GM19397 (cell line): ENCODE results near the gene NUTM1.
"Not testable (repeated sequence)": the region's sequence is repeated elsewhere in the genome, so short reads cannot be mapped to it uniquely, and the experiment has no call there.

Source experiments
- ATAC-seq: cut with Tn5 transposase; IDR thresholded peaks from one replicate; pipeline ENCODE4 v1.9.1; 2021; ENCODE audit warnings: mild to moderate bottlenecking, moderate library complexity; ENCODE audit not compliant: unreplicated experiment

NUTM1 gene

GRCh38 chr15:34362047-34362773 is 19.1 kb downstream of the NUTM1 start:
- no peak for ATAC-seq

GRCh38 chr15:34364041-34364440 is 20.9 kb downstream of the NUTM1 start:
- ATAC-seq: no peak

- no peak for ATAC-seq
These were observed 22.1 kb downstream of the NUTM1 start for GRCh38 chr15:34365091-34365825.

GRCh38 chr15:34365836-34366235 is 22.7 kb downstream of the NUTM1 start:
- no peak for ATAC-seq

DNA sequence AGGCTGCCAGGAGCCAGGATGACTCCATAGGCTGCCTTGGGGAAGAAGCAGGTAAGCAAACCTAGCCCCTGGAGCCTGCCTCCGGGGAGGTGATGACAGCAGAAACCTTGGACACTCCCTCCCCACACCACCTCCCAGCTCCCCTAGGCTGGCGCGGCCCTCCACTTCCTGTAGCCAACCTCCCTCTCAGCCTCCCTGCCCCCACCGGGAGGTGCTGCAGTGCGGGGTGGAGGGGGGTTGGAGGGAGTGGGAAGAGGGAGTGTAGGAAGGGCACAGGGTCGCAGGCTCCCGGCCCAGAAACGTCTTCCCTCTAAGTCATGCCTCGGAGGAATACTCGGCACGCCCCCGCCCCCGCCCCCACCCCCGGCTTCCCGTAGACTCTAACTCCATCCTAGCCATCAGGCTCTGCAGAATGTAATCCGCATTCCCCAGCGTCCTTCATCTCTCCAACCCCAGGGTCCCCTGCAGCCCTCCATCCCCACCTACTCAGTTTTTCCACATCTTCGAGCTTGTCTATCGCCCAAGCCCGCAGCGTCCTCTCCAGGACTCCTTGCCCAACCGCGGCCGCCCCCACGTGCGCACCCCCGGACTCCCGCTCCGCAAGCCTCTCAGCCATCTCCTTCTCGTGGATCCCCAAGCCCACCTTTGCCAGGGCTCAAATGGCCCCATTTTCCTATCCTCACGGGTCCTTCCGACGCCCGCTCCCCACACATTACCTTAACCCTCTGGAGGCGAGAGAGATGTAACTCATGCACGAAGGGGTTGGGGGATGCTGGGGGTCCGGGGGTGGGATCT is 23.4 kb downstream of the NUTM1 start:
- no peak for ATAC-seq

- peak; percentile 84 for ATAC-seq
These were observed 24.3 kb downstream of the NUTM1 start, which contains the start of gene LPCAT4 for GRCh38 chr15:34367101-34368081. LPCAT4 (minus strand) TSS chr15:34367196; CDS start chr15:34367100, 96 bp downstream.

DNA sequence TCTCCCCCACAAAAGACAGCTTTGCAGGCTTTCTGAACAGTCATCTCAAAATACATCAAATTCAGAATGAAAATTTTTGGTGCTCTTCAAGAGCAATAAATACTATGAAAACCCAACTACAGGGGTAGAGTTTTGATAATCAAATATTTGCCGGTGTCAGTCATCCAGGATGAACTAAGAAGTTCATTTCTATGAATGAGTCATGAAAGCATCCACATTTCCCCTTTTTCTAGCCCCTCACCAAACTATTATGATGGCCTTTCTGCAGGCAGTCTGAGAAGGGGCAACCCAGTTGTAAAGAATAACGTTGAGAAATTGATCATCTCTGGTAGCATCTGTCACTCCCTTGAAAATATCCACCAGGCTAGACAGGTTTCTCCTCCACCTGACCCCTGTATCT is 27.0 kb downstream of the NUTM1 start:
- no peak for ATAC-seq

GRCh38 chr15:34370643-34371042 is 27.5 kb downstream of the NUTM1 start:
- no peak for ATAC-seq

- no peak for ATAC-seq
These were observed 30.8 kb downstream of the NUTM1 start for GRCh38 chr15:34373951-34374350.

GRCh38 chr15:34374816-34375215 is 31.7 kb downstream of the NUTM1 start:
- no peak for ATAC-seq

DNA sequence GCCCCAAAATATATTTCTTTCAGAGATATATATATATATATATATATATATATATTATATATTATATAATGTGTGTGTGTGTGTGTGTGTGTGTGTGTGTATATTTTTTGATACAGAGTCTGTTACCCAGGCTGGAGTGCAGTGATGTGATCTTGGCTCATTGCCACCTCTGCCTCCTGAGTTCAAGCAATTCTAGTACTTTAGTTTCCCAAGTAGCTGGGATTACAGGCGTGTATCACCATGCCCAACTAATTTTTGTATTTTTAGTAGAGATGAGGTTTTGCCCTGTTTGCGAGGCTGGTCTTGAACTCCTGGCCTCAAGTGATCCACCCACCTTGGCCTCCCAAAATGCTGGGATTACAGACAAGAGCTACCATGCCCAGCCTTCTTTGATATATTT is 32.4 kb downstream of the NUTM1 start:
- ATAC-seq: not testable (repeated sequence)

DNA sequence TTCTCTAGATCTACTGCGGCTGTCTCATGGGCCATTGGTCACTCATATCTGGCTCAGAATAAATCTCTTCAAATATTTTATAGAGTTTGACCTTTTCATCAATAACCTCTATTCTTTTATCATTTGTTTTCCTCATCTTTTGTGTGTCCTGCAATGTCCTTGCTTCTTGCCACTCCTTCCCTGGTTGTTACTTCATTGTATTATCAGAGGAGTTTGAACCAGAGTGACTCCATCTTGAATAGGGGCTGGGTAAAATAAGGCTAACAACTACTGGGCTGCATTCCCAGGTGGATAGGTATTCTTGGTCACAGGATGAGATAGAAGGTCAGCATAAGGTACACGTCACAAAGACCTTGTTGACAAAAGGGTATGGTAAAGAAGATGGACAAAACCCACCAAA is 33.7 kb downstream of the NUTM1 start:
- ATAC-seq: no peak

GRCh38 chr15:34380491-34380890 is 37.4 kb downstream of the NUTM1 start:
- ATAC-seq: not testable (repeated sequence)

- ATAC-seq: not testable (repeated sequence)
These were observed 38.9 kb downstream of the NUTM1 start for GRCh38 chr15:34381829-34382521.

GRCh38 chr15:34389594-34390086 is 46.5 kb downstream of the NUTM1 start:
- not testable (repeated sequence) for ATAC-seq

DNA sequence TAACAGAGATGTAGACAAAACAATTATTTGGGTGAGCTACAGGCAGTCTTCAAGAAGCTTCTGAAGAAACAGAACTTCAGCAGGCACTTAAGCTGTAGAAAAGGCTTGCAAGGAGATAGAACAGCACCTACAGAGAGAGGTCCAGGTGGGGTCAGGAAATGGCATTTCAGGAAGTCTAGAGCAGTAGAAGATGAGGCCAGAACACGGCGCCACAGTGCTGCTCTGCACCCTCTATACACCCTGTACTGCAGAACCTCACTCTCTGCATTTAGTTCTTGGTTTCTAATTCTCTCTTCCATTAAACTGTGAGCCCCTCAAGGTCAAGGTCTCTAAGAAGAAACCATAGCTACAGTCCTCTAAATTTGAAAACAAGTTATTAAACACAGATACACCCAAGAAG is 49.9 kb downstream of the NUTM1 start:
- ATAC-seq: not testable (repeated sequence)

DNA sequence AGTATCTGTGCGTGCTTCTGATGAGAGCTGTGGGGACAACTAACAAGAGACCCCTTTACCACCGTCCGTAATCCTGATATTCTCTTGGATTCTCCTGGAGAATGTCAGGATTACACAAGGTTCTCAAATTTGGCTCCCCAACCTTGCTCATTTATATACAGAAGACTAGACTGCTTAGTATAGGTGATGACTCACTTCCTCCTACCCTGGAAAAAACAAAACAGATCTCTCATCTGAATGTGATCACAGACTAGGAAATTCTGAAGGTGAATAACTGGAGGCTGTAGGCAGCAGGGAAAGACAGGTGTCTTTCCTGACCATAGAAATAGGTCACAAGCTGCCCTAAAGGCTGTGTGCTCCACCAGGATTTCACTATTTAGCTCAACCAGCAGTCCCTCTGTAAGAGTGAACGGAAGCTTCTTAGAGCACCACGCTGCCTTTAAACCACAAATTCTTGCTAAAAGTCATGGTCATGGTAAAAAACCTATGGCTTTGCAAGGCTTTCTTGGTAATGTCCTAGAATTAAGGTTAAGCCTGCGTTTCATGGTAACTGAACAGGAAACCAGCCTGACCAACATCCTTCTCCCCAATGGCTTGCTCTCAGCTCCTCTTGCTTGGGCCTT is 54.6 kb downstream of the NUTM1 start:
- not testable (repeated sequence) for ATAC-seq

- ATAC-seq: not testable (repeated sequence)
These were observed 60.1 kb downstream of the NUTM1 start for GRCh38 chr15:34403160-34403598.

DNA sequence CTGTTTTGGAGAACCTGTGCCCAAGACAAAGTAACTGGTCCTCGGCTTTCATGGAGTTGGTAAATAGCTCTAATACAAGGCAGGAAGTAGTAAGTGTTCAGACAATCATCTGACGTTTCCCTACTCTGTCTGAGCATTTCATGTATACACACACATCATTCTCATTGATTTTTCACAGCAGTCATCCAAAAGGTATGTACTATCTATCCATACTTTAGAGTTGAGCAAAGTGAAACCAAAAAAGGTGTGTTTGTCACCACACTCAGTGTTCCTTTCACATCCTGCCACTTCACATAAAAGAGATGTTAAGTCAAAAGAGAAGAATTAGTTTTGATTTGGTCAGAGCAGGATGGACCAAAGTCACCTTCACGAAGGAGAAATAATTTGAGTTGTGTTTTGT is 60.8 kb downstream of the NUTM1 start:
- not testable (repeated sequence) for ATAC-seq
